ENCODE measurements around the gene PPP5C. TPM values are rescaled to one million over a fixed set of nuclear protein-coding genes. Genes with fewer than 3 reads are reported as not detected.
A peak's percentile ranks its signal among the peaks of the same experiment; 100 is the strongest.
"Not testable (repeated sequence)": the region's sequence is repeated elsewhere in the genome, so short reads cannot be mapped to it uniquely, and the experiment has no call there.

PPP5C gene
- total and polyA plus RNA-seq, 4 experiments from 2014 or later = 16.3 to 38.5 (median 33.8) TPM

DNA sequence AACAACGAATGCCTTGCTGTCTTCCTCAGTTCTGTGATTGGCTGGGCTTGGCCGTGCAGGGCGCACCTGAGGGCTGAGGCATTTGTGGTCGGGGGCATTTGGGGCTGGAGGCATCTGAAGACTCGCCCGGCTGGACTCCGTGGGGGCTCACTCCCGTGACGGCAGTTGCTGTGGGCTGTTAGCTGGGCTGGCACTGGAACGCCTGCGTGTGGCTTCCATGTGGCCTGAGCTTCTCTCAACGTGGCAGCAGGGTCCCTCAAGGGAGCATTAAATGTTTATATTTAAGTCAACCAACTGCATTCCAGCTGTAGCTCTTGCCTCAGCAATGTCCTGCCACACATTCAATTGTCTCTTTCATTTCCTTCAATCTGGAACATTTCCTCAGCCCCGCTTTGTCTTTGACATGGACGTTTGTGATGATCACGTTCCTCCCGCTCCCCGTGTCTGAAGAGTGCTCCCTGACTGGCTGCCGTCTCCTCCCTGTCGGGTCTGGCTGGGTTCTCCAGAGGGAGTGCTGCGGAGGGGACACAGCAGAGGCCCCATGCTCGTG, 45.4 kb downstream of the PPP5C start:
- Histone ChIP-seq H3K27me3 (ENCODE audit: insufficient read depth, low read length) (no peaks in the 10 kb centered on the region), H3K36me3 (ENCODE audit: insufficient read depth, low read length) (peaks cover 21% of the 10 kb centered on the region), H3K9me3 (ENCODE audit: control insufficient read depth in 1 of 2, low read length in 2 of 2) (no peaks in the 10 kb centered on the region), H3K27ac (ENCODE audit: low read depth, low read length) (no peak overlapping the region), H3K4me3 (ENCODE audit: low read length in 2 of 2) (no peak overlapping the region), H3K4me1 (ENCODE audit: insufficient read depth, low read length) (no peaks in the 10 kb centered on the region)
- CTCF ChIA-PET (ENCODE audit: partially characterized antibody) = interaction anchor here (1.2 kb wide), 1 partner anchor 57 kb away, joined by 4 read pairs; no protein-coding TSS in a partner anchor
- intact Hi-C loops (cut with micrococcal nuclease) = no loop called here
- H3K9me3 Mint-ChIP-seq = peaks cover 0 to 2% (median 0%) of the 10 kb centered on the region in 8 donors
- peak overlapping the region in 2 of 7 donors; percentile 46 to 64 for H3K27ac Mint-ChIP-seq
- no peak for DNase-seq
- peaks cover 32 to 38% of the 10 kb centered on the region in 2 donors for H3K36me3 Mint-ChIP-seq
- peaks cover 3 to 10% (median 4%) of the 10 kb centered on the region in 4 donors for H3K4me1 Mint-ChIP-seq
- H3K4me3 Mint-ChIP-seq = no peak overlapping the region
- peaks cover 0 to 2% of the 10 kb centered on the region in 2 donors for H3K27me3 Mint-ChIP-seq
- POLR2A ChIA-PET (ENCODE audit: partially characterized antibody) = no interaction called here

DNA sequence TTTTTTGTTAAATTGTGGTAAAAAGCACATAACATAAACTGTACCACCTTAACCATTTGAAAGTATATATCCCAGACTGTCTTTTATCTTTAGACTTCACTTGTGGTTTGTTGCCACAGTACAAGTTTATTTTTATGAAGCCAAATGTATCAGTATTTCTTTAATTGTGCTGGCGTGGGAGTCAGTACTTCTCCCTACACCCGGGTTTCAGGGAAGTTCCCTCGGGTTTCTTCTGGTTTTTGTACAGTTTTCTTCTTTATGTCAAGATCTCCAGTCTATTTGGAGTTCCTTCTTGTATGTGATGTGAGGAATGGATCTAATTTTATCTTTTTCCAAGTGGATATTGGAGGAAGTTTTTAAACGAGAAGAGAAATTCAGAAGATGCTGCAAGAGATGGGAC, 46.0 kb downstream of the PPP5C start:
- Mint-ChIP-seq H3K4me3 (no peak overlapping the region), H3K27ac (peak overlapping the region in 2 of 7 donors; percentile 46 to 49), H3K36me3 (peaks cover 27 to 33% of the 10 kb centered on the region in 2 donors), H3K4me1 (peaks cover 3 to 10% (median 4%) of the 10 kb centered on the region in 4 donors), H3K27me3 (peaks cover 0 to 2% of the 10 kb centered on the region in 2 donors), H3K9me3 (peaks cover 0 to 2% (median 0%) of the 10 kb centered on the region in 8 donors)
- Histone ChIP-seq H3K4me3 (ENCODE audit: low read length in 2 of 2) (no peak overlapping the region), H3K9me3 (ENCODE audit: control insufficient read depth in 1 of 2, low read length in 2 of 2) (no peaks in the 10 kb centered on the region), H3K4me1 (ENCODE audit: insufficient read depth, low read length) (no peaks in the 10 kb centered on the region), H3K27me3 (ENCODE audit: insufficient read depth, low read length) (no peaks in the 10 kb centered on the region), H3K27ac (ENCODE audit: low read depth, low read length) (no peak overlapping the region), H3K36me3 (ENCODE audit: insufficient read depth, low read length) (peaks cover 19% of the 10 kb centered on the region)
- DNase-seq = no peak
- ChIA-PET POLR2A (ENCODE audit: partially characterized antibody) (no interaction called here), CTCF (ENCODE audit: partially characterized antibody) (interaction anchor here (1.2 kb wide), 1 partner anchor 58 kb away, joined by 4 read pairs; no protein-coding TSS in a partner anchor)
- intact Hi-C loops (cut with micrococcal nuclease) = no loop called here

DNA sequence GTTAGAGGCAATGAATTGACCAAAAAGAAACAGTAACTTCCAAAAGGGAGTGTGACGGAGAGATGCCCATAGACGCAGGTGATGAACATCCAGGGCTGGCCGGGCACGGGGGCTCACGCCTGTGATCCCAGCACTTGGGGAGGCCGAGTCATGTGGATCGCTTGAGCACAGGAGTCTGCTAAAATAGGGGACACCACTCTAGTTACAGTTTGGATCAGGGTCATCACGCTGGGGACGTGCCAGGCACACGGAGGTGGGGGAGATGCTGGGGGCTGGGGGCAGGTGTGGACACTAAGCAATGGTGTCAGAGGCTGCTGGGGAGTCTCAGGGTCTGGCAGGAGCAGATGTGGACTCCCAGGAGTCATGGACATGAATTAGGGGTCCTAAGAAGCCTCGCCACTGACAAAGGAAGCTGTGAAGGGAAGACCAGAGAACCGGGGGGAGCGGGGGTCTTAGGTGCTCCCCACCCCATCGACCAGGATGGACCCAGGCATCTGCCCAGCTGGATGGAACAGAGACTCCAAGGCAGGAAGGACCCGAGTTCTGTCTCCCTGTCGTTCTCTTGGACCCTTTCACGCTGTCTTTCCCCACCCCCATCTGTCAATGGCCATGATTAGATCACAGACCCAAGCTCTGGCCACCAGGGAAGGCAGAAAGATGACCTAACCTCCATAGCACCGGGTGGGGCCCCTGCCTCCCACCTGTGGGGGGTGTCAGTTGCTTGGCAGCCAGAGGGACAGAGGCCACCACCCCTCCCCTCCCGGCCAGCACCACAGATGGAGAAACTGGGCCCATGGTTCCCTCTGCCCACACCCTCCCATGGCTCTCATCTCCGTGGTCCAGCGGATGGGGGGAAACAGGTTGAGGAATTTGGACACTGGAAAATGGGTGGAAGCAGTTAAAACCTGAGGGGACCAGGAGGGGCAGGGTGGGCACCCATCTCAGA, 46.8 kb downstream of the PPP5C start:
- H3K36me3 ChIP-seq (ENCODE audit: insufficient read depth, low read length) = peaks cover 10% of the 10 kb centered on the region
- Mint-ChIP-seq H3K27ac (peak overlapping the region in 2 of 7 donors; percentile 49 to 55), H3K4me1 (peaks cover 3 to 10% (median 4%) of the 10 kb centered on the region in 4 donors), H3K36me3 (peaks cover 23 to 25% of the 10 kb centered on the region in 2 donors), H3K27me3 (peaks cover 2% of the 10 kb centered on the region in 2 donors), H3K9me3 (peaks cover 0 to 2% (median 0%) of the 10 kb centered on the region in 8 donors), H3K4me3 (no peak overlapping the region)
- ChIA-PET POLR2A (ENCODE audit: partially characterized antibody) (no interaction called here), CTCF (ENCODE audit: partially characterized antibody) (interaction anchor here (0.7 to 1.6 kb wide), 3 partner anchors 9 to 144 kb away, joined by 3 to 6 read pairs (median 3); no protein-coding TSS in a partner anchor)
- no peak overlapping the region for H3K4me3 ChIP-seq (ENCODE audit: low read length in 2 of 2)
- no peak overlapping the region for H3K27ac ChIP-seq (ENCODE audit: low read depth, low read length)
- H3K27me3 ChIP-seq (ENCODE audit: insufficient read depth, low read length) = no peaks in the 10 kb centered on the region
- DNase-seq = no peak
- H3K9me3 ChIP-seq (ENCODE audit: control insufficient read depth in 1 of 2, low read length in 2 of 2) = no peaks in the 10 kb centered on the region
- intact Hi-C loops (cut with micrococcal nuclease) = loop anchor here (2.0 kb wide), 1 partner anchor 149 kb away; no protein-coding TSS in a partner anchor
- no peaks in the 10 kb centered on the region for H3K4me1 ChIP-seq (ENCODE audit: insufficient read depth, low read length)

GRCh38 chr19:46394402-46394797, 47.5 kb downstream of the PPP5C start:
- Histone ChIP-seq H3K4me3 (ENCODE audit: low read length in 2 of 2) (no peak overlapping the region), H3K36me3 (ENCODE audit: insufficient read depth, low read length) (peaks cover 7% of the 10 kb centered on the region), H3K27me3 (ENCODE audit: insufficient read depth, low read length) (no peaks in the 10 kb centered on the region), H3K9me3 (ENCODE audit: control insufficient read depth in 1 of 2, low read length in 2 of 2) (no peaks in the 10 kb centered on the region), H3K4me1 (ENCODE audit: insufficient read depth, low read length) (no peaks in the 10 kb centered on the region), H3K27ac (ENCODE audit: low read depth, low read length) (no peak overlapping the region)
- no peak for DNase-seq
- peaks cover 19 to 22% of the 10 kb centered on the region in 2 donors for H3K36me3 Mint-ChIP-seq
- H3K27ac Mint-ChIP-seq = peak overlapping the region in 3 of 7 donors; percentile 14 to 29 (median 22)
- ChIA-PET POLR2A (ENCODE audit: partially characterized antibody) (no interaction called here), CTCF (ENCODE audit: partially characterized antibody) (interaction anchor here (0.7 to 2.5 kb wide), 9 partner anchors 9 to 143 kb away, joined by 3 to 11 read pairs (median 4); partner anchors contain the start of gene PPP5C)
- peaks cover 2% of the 10 kb centered on the region in 2 donors for H3K27me3 Mint-ChIP-seq
- H3K4me3 Mint-ChIP-seq = no peak overlapping the region
- intact Hi-C loops (cut with micrococcal nuclease) = loop anchor here (2.0 kb wide), 1 partner anchor 148 kb away; no protein-coding TSS in a partner anchor
- peaks cover 0 to under 1% (median 0%) of the 10 kb centered on the region in 8 donors for H3K9me3 Mint-ChIP-seq
- peaks cover 3 to 10% (median 4%) of the 10 kb centered on the region in 4 donors for H3K4me1 Mint-ChIP-seq

DNA sequence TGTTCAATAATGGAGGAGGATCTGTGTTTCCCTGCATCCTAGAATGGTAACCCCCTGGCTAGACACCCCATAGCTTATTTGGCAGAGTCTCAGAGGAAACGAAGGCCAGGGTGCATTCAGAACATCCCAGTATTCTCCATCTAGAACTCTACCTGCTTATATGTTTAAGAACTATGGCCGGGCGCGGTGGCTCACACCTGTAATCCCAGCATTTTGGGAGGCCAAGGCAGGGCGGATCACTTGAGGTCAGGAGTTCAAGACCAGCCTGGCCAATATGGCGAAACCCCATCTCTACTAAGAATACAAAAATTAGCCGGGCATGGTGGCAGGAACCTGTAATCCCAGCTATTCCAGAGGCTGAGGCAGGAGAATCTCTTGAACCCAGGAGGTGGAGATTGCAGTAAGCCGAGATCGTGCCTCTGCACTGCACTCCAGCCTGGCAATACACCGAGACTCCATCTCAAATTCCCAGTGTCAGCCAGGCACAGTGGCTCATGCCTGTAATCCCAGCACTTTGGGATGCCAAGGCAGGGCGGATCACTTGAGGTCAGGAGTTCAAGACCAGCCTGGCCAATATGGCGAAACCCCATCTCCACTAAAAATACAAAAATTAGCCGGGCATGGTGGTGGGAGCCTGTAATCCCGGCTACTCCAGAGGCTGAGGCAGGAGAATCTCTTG, 51.1 kb downstream of the PPP5C start:
- H3K4me3 ChIP-seq (ENCODE audit: low read length in 2 of 2); H3K36me3 ChIP-seq (ENCODE audit: insufficient read depth, low read length); H3K36me3 Mint-ChIP-seq; H3K4me1 ChIP-seq (ENCODE audit: insufficient read depth, low read length); intact Hi-C loops (cut with micrococcal nuclease); H3K27me3 ChIP-seq (ENCODE audit: insufficient read depth, low read length); DNase-seq; H3K4me1 Mint-ChIP-seq; POLR2A ChIA-PET (ENCODE audit: partially characterized antibody); H3K27ac ChIP-seq (ENCODE audit: low read depth, low read length); H3K9me3 ChIP-seq (ENCODE audit: control insufficient read depth in 1 of 2, low read length in 2 of 2); H3K9me3 Mint-ChIP-seq; H3K27ac Mint-ChIP-seq: not testable (repeated sequence)
- Mint-ChIP-seq H3K27me3 (peaks cover 13 to 16% of the 10 kb centered on the region in 2 donors), H3K4me3 (peak overlapping the region in 1 of 8 donors; percentile 38)
- CTCF ChIA-PET (ENCODE audit: partially characterized antibody) = interaction anchor here (0.8 to 2.9 kb wide), 6 partner anchors 10 to 117 kb away, joined by 3 to 11 read pairs (median 3); no protein-coding TSS in a partner anchor

DNA sequence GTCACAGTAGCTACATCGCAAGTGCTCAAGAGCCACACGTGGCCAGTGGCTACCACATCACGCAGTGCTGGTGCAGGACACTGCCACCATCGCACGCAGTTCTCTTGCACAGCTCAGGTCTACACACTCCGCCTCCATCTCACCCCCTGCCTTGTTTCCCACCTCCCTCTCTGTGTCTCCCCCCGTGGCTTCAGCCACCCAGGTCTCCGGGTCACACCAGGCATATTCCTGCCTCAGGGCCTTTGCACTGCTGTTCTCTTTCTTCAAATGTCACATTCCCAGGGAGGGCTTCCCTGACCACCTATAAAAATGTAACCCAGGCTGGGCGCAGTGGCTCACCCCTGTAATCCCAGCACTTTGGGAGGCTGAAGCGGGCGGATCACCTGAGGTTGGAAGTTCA, 55.8 kb downstream of the PPP5C start:
- Mint-ChIP-seq H3K27ac (peak overlapping the region in 1 of 7 donors; percentile 32), H3K36me3 (no peaks in the 10 kb centered on the region), H3K4me3 (peak overlapping the region in 1 of 8 donors; percentile 35), H3K27me3 (peaks cover 37 to 48% of the 10 kb centered on the region in 2 donors), H3K9me3 (no peaks in the 10 kb centered on the region), H3K4me1 (peaks cover 10 to 19% (median 15%) of the 10 kb centered on the region in 4 donors)
- H3K27ac ChIP-seq (ENCODE audit: low read depth, low read length) = no peak overlapping the region
- H3K9me3 ChIP-seq (ENCODE audit: control insufficient read depth in 1 of 2, low read length in 2 of 2) = no peaks in the 10 kb centered on the region
- H3K4me1 ChIP-seq (ENCODE audit: insufficient read depth, low read length) = peaks cover 15% of the 10 kb centered on the region
- DNase-seq = no peak
- H3K36me3 ChIP-seq (ENCODE audit: insufficient read depth, low read length) = no peaks in the 10 kb centered on the region
- ChIA-PET CTCF (ENCODE audit: partially characterized antibody) (interaction anchor here (0.7 to 3.2 kb wide), 6 partner anchors 9 to 88 kb away, joined by 3 to 17 read pairs (median 4); no protein-coding TSS in a partner anchor), POLR2A (ENCODE audit: partially characterized antibody) (no interaction called here)
- intact Hi-C loops (cut with micrococcal nuclease) = loop anchor here (1.0 kb wide), 2 partner anchors 85 to 111 kb away; no protein-coding TSS in a partner anchor
- H3K27me3 ChIP-seq (ENCODE audit: insufficient read depth, low read length) = peaks cover 28% of the 10 kb centered on the region
- no peak overlapping the region for H3K4me3 ChIP-seq (ENCODE audit: low read length in 2 of 2)
